ENCODE measurements around the gene MLKL. TPM values are rescaled to one million over a fixed set of nuclear protein-coding genes. Genes with fewer than 3 reads are reported as not detected.
A peak's percentile ranks its signal among the peaks of the same experiment; 100 is the strongest.

MLKL gene
- polyA plus RNA-seq, 1 donor = 2.8 TPM

GRCh38 chr16:74651841-74652240 is 48.8 kb downstream of the MLKL start:
- no peak for DNase-seq (ENCODE audit: low read depth)

GRCh38 chr16:74650966-74651567 is 49.6 kb downstream of the MLKL start:
- DNase-seq (ENCODE audit: low read depth) = no peak

GRCh38 chr16:74649839-74650504 is 50.7 kb downstream of the MLKL start:
- no peak for DNase-seq (ENCODE audit: low read depth)

GRCh38 chr16:74641969-74642368 is 58.7 kb downstream of the MLKL start:
- DNase-seq (ENCODE audit: low read depth) = no peak

- no peak for DNase-seq (ENCODE audit: low read depth)
Observed at GRCh38 chr16:74637742-74638453, 62.8 kb downstream of the MLKL start.

GRCh38 chr16:74635303-74635702 is 65.4 kb downstream of the MLKL start:
- DNase-seq (ENCODE audit: low read depth) = no peak

- no peak for DNase-seq (ENCODE audit: low read depth)
Observed at GRCh38 chr16:74633686-74634085, 67.0 kb downstream of the MLKL start.

GRCh38 chr16:74627506-74628220 is 73.0 kb downstream of the MLKL start:
- DNase-seq (ENCODE audit: low read depth) = no peak

- DNase-seq (ENCODE audit: low read depth) = no peak
Observed at GRCh38 chr16:74626741-74627416, 73.8 kb downstream of the MLKL start.

- no peak for DNase-seq (ENCODE audit: low read depth)
Observed at GRCh38 chr16:74625500-74626350, 74.9 kb downstream of the MLKL start.

- no peak for DNase-seq (ENCODE audit: low read depth)
Observed at GRCh38 chr16:74623839-74624235, 76.8 kb downstream of the MLKL start.

GRCh38 chr16:74623214-74623838 is 77.3 kb downstream of the MLKL start:
- DNase-seq (ENCODE audit: low read depth) = peak; percentile 32

GRCh38 chr16:74622005-74622404 is 78.7 kb downstream of the MLKL start:
- DNase-seq (ENCODE audit: low read depth) = no peak

Other genes starting within 250 kb of the MLKL start
- gene GLG1, start 93.7 kb downstream of the MLKL start, polyA plus RNA-seq (ENCODE audit: insufficient read length) = 97.1 TPM
- 9.1 TPM for gene RFWD3, start 34.0 kb downstream of the MLKL start, polyA plus RNA-seq (ENCODE audit: insufficient read length)
- gene FA2H, start 74.0 kb upstream of the MLKL start, polyA plus RNA-seq (ENCODE audit: insufficient read length) = 0.09 TPM

Data from forelimb muscle (tissue), 1 donor.